COLO668 (cell line): ENCODE data around the gene SCMH1.

Experiments used
- DNase-seq: peaks from one replicate; lab custom pipeline; 2025; ENCODE audit not compliant: unreplicated experiment; lab: John Stamatoyannopoulos, UW

SCMH1 gene

GRCh38 chr1:41241749-41242341, at the start of gene SCMH1:
Gene SCMH1, minus strand, starts transcription at chr1:41242306. Its CDS starts 56,173 bp downstream, at chr1:41186133.
- DNase-seq: peak; percentile 95

GRCh38 chr1:41291195-41291594, 49.1 kb upstream of the SCMH1 start:
- no peak for DNase-seq

- DNase-seq: no peak
Measured at GRCh38 chr1:41289196-41289595, 47.1 kb upstream of the SCMH1 start.

- DNase-seq: no peak
Measured at GRCh38 chr1:41286992-41287391, 44.9 kb upstream of the SCMH1 start.

GRCh38 chr1:41286486-41286885, 44.4 kb upstream of the SCMH1 start:
- DNase-seq: no peak

- no peak for DNase-seq
Measured at GRCh38 chr1:41285818-41286217, 43.7 kb upstream of the SCMH1 start.

- no peak for DNase-seq
Measured at GRCh38 chr1:41284121-41284520, 42.0 kb upstream of the SCMH1 start.

GRCh38 chr1:41282679-41283317, 40.7 kb upstream of the SCMH1 start:
- DNase-seq: peak; percentile 41

- DNase-seq: no peak
Measured at GRCh38 chr1:41281334-41281733, 39.2 kb upstream of the SCMH1 start.

GRCh38 chr1:41280202-41281032, 38.3 kb upstream of the SCMH1 start:
- no peak for DNase-seq

GRCh38 chr1:41278076-41278475, 36.0 kb upstream of the SCMH1 start:
- no peak for DNase-seq

- no peak for DNase-seq
Measured at GRCh38 chr1:41277371-41277975, 35.4 kb upstream of the SCMH1 start.

GRCh38 chr1:41275831-41276230, 33.7 kb upstream of the SCMH1 start:
- no peak for DNase-seq

- DNase-seq: no peak
Measured at GRCh38 chr1:41274752-41275545, 32.8 kb upstream of the SCMH1 start.

GRCh38 chr1:41272601-41273000, 30.5 kb upstream of the SCMH1 start:
- no peak for DNase-seq

- DNase-seq: peak; percentile 86
Measured at GRCh38 chr1:41268154-41268770, 26.2 kb upstream of the SCMH1 start.

GRCh38 chr1:41261926-41262618, 20.0 kb upstream of the SCMH1 start:
- DNase-seq: no peak

GRCh38 chr1:41260768-41261167, 18.7 kb upstream of the SCMH1 start:
- DNase-seq: no peak

- no peak for DNase-seq
Measured at GRCh38 chr1:41259221-41259620, 17.1 kb upstream of the SCMH1 start.

- DNase-seq: no peak
Measured at GRCh38 chr1:41255978-41256377, 13.9 kb upstream of the SCMH1 start.
